Measurements from ENCODE around the gene ALOX15B.
A peak's percentile ranks its signal among the peaks of the same experiment; 100 is the strongest.

The ALOX15B gene

DNA sequence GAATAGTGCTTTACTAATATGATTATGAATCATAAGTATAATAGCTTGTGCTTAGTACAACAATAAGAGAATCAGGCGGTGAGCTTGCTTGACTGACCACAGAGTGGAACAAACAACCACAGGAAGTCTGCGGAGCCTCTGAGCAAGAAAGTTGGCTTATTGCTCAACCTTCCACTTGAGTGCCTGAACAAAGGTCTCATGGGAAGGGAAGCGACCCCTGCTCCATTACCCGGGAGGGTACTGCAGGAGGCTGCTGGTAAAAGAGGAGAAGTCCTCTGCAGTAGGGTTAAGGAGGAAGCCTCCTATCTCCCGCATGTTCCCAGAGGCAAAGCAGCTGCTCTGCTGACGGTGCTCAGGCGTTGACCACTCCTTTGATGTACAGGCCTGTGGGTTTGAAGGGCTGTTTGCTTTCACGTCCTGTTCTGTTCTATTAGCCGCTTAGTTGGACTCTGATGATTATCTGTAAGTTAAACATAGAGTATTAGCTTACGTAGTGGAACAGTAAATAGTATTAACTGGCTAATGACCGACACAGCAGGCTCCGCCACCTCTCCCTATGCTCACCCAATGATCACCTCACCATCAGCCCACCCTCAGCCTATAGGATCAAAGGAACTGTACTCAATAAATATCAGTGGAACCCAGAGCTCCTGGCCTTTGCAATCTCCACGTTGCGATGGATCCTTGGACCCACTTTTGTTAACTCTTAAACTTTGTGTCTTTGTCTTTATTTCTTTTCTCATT is 17.5 kb downstream of the ALOX15B start:
- H3K4me3 ChIP-seq (ENCODE audit: insufficient read depth, low read length, poor library complexity, severe bottlenecking), result no peak overlapping the region
- no peak overlapping the region for H3K9ac ChIP-seq (ENCODE audit: low read length)

DNA sequence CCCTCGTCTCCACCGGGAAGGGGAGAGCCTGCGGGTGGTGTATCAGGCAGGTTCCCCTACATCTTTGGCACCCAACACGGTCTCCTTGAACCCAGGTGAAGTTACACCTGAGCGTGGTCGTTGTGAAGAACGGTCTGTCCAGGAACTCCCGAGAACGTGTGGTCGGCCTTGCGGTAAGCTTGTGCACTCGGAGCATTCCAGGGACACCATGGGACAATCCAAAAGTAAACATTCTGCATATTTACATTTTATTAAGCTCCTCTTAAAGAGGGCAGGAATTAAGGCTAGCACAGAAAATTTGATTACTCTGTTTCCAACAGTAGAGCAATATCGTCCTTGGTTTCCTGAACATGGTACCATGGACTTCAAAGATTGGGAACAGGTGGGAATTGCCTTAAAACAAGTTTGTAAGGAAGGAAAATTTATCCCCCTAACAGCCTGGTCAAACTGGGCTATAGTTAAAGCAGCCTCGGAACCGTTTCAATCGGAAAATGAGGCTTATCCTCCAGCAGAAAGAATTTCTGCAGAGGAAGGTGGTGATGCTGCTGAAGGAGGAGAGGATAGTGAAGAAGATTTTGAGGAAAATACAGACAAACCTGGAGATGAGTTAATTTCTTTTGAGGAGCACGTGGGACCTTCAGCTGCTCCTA is 18.2 kb downstream of the ALOX15B start:
- Histone ChIP-seq H3K4me2 (ENCODE audit: low read depth, low read length, poor library complexity, severe bottlenecking) (no peak overlapping the region), H3K27me3 (ENCODE audit: low read length) (no peaks in the 10 kb centered on the region), H3K9me2 (replicated peaks; ENCODE audit: insufficient read depth, low read length) (no peaks in the 10 kb centered on the region), H3K27ac (ENCODE audit: low read depth, low read length) (no peak overlapping the region), H2AFZ (ENCODE audit: low read depth, low read length, severe bottlenecking) (no peak overlapping the region), H3K36me3 (ENCODE audit: low read length) (no peaks in the 10 kb centered on the region), H3K9me3 (ENCODE audit: insufficient read depth, low read length) (no peaks in the 10 kb centered on the region), H3K9ac (ENCODE audit: low read length) (no peak overlapping the region), H3K4me3 (ENCODE audit: insufficient read depth, low read length, poor library complexity, severe bottlenecking) (no peak overlapping the region), H3F3A (ENCODE audit: insufficient read depth) (no peaks in the 10 kb centered on the region), H3K79me2 (ENCODE audit: insufficient read depth, low read length) (no peaks in the 10 kb centered on the region), H4K20me1 (ENCODE audit: low read depth, low read length) (no peaks in the 10 kb centered on the region)
- TF ChIP-seq, protein P1, sequence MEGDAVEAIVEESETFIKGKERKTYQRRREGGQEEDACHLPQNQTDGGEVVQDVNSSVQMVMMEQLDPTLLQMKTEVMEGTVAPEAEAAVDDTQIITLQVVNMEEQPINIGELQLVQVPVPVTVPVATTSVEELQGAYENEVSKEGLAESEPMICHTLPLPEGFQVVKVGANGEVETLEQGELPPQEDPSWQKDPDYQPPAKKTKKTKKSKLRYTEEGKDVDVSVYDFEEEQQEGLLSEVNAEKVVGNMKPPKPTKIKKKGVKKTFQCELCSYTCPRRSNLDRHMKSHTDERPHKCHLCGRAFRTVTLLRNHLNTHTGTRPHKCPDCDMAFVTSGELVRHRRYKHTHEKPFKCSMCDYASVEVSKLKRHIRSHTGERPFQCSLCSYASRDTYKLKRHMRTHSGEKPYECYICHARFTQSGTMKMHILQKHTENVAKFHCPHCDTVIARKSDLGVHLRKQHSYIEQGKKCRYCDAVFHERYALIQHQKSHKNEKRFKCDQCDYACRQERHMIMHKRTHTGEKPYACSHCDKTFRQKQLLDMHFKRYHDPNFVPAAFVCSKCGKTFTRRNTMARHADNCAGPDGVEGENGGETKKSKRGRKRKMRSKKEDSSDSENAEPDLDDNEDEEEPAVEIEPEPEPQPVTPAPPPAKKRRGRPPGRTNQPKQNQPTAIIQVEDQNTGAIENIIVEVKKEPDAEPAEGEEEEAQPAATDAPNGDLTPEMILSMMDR (IDR thresholded peaks at IDR 0.05; ENCODE audit: insufficient read depth, low read length, poor library complexity, severe bottlenecking), result no peak
- TF ChIP-seq EZH2phosphoT487 (conservative IDR thresholded peaks at IDR 0.05; ENCODE audit: low read length), result no peak

More for the DNA sequence above, 17.5 kb downstream of the ALOX15B start:
- Histone ChIP-seq H3K9me3 (ENCODE audit: insufficient read depth, low read length) (no peaks in the 10 kb centered on the region), H3K4me2 (ENCODE audit: low read depth, low read length, poor library complexity, severe bottlenecking) (no peak overlapping the region), H3F3A (ENCODE audit: insufficient read depth) (no peaks in the 10 kb centered on the region), H2AFZ (ENCODE audit: low read depth, low read length, severe bottlenecking) (no peak overlapping the region), H3K27ac (ENCODE audit: low read depth, low read length) (no peak overlapping the region), H4K20me1 (ENCODE audit: low read depth, low read length) (no peaks in the 10 kb centered on the region), H3K79me2 (ENCODE audit: insufficient read depth, low read length) (no peaks in the 10 kb centered on the region), H3K36me3 (ENCODE audit: low read length) (no peaks in the 10 kb centered on the region), H3K27me3 (ENCODE audit: low read length) (no peaks in the 10 kb centered on the region), H3K9me2 (replicated peaks; ENCODE audit: insufficient read depth, low read length) (no peaks in the 10 kb centered on the region)
- no peak for TF ChIP-seq EZH2phosphoT487 (conservative IDR thresholded peaks at IDR 0.05; ENCODE audit: low read length)
- TF ChIP-seq, protein P1 (IDR thresholded peaks at IDR 0.05; ENCODE audit: insufficient read depth, low read length, poor library complexity, severe bottlenecking), result no peak

DNA sequence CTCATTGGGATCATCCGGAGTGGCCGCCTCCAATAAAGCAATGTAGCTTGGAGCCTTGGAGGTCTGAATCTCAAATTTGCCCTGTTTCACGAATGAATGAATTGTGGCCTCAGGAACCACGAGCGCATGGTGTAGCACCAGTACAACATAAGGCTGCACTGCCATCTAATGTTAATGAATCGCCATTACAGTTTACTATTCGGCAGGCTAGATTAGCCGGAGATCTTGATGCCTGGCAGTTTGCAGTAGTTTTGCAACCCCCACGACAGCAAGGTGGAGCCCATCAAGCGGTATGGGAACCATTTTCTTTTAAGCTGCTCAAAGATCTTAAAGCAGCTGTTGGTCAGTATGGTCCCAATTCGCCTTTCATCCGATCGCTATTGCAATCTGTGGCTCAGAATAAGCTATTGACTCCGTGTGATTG is 18.8 kb downstream of the ALOX15B start:
- no peak for TF ChIP-seq EZH2phosphoT487 (conservative IDR thresholded peaks at IDR 0.05; ENCODE audit: low read length)
- TF ChIP-seq, protein P1 (IDR thresholded peaks at IDR 0.05; ENCODE audit: insufficient read depth, low read length, poor library complexity, severe bottlenecking), result peak; percentile 41
- Histone ChIP-seq H3K4me3 (ENCODE audit: insufficient read depth, low read length, poor library complexity, severe bottlenecking) (no peak overlapping the region), H3K27ac (ENCODE audit: low read depth, low read length) (no peak overlapping the region), H3K79me2 (ENCODE audit: insufficient read depth, low read length) (no peaks in the 10 kb centered on the region), H4K20me1 (ENCODE audit: low read depth, low read length) (no peaks in the 10 kb centered on the region), H3F3A (ENCODE audit: insufficient read depth) (no peaks in the 10 kb centered on the region), H3K9me3 (ENCODE audit: insufficient read depth, low read length) (no peaks in the 10 kb centered on the region), H3K9me2 (replicated peaks; ENCODE audit: insufficient read depth, low read length) (no peaks in the 10 kb centered on the region), H3K4me2 (ENCODE audit: low read depth, low read length, poor library complexity, severe bottlenecking) (no peak overlapping the region), H3K27me3 (ENCODE audit: low read length) (no peaks in the 10 kb centered on the region), H3K9ac (ENCODE audit: low read length) (no peak overlapping the region), H3K36me3 (ENCODE audit: low read length) (no peaks in the 10 kb centered on the region), H2AFZ (ENCODE audit: low read depth, low read length, severe bottlenecking) (no peak overlapping the region)
